ENCODE measurements around the gene SKIL. TPM values are rescaled to one million over a fixed set of nuclear protein-coding genes. Genes with fewer than 3 reads are reported as not detected.

The SKIL gene
- total and polyA plus RNA-seq, 8 donors = 6.3 to 107 (median 33.9) TPM

DNA sequence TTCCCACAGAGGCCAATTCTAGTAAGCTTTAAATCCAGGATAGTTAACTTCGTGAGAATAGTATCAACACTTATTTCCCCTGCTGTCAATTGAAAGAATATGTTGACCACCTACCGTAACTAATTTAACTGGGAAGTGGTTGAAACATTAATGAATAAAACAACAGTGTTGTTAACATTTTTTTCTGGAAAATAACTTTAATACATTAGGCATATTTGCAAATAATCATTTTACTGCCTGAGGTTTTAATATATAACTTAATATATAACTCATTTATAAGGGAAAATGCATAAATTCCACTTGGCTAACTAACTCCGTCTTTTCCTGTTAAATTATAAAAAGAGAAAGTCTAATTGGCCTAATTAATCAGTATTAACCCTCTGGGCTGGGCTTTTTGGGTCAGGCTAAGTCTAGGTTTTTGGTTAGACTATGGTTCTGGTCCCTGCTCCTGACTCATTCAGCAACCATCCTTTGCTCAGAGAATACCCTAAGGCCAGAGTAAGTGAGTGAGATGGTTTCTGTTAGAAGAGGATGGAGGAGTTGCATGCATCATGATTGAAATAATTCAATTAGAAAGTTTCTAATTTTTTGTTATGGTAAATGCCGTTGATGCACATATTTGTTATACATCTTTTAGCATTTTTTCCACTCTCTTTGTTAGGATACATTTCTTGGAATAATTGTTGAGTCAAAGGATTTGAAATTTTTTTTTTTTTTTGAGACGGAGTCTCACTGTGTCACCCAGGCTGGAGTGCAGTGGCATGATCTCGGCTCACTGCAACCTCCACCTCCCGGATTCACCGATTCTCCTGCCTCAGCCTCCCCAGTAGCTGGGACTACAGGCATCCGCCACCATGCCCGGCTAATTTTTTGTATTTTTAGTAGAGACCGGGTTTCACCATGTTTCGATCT is 10.8 kb upstream of the SKIL start:
- TF ChIP-seq, protein P1, sequence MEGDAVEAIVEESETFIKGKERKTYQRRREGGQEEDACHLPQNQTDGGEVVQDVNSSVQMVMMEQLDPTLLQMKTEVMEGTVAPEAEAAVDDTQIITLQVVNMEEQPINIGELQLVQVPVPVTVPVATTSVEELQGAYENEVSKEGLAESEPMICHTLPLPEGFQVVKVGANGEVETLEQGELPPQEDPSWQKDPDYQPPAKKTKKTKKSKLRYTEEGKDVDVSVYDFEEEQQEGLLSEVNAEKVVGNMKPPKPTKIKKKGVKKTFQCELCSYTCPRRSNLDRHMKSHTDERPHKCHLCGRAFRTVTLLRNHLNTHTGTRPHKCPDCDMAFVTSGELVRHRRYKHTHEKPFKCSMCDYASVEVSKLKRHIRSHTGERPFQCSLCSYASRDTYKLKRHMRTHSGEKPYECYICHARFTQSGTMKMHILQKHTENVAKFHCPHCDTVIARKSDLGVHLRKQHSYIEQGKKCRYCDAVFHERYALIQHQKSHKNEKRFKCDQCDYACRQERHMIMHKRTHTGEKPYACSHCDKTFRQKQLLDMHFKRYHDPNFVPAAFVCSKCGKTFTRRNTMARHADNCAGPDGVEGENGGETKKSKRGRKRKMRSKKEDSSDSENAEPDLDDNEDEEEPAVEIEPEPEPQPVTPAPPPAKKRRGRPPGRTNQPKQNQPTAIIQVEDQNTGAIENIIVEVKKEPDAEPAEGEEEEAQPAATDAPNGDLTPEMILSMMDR (IDR thresholded peaks at IDR 0.05) = no peak
- TF ChIP-seq POLR2A (IDR thresholded peaks at IDR 0.05) (no peak), POLR2AphosphoS5 (IDR thresholded peaks at IDR 0.05) (no peak), EP300 (IDR thresholded peaks at IDR 0.05) (no peak)
- Histone ChIP-seq H3K4me1 (no peaks in the 10 kb centered on the region), H3K36me3 (no peaks in the 10 kb centered on the region), H3K9me3 (no peaks in the 10 kb centered on the region), H3K4me3 (no peak overlapping the region), H3K27me3 (no peaks in the 10 kb centered on the region), H3K27ac (no peak overlapping the region)
- intact Hi-C loops (cut with DNase I; ENCODE audit: low total_unique reads) = no loop called here
- 92 to 97% (median 94%) methylated on average over 12 of the region's 12 CpGs for WGBS, 5 donors
- DNase-seq = no peak

DNA sequence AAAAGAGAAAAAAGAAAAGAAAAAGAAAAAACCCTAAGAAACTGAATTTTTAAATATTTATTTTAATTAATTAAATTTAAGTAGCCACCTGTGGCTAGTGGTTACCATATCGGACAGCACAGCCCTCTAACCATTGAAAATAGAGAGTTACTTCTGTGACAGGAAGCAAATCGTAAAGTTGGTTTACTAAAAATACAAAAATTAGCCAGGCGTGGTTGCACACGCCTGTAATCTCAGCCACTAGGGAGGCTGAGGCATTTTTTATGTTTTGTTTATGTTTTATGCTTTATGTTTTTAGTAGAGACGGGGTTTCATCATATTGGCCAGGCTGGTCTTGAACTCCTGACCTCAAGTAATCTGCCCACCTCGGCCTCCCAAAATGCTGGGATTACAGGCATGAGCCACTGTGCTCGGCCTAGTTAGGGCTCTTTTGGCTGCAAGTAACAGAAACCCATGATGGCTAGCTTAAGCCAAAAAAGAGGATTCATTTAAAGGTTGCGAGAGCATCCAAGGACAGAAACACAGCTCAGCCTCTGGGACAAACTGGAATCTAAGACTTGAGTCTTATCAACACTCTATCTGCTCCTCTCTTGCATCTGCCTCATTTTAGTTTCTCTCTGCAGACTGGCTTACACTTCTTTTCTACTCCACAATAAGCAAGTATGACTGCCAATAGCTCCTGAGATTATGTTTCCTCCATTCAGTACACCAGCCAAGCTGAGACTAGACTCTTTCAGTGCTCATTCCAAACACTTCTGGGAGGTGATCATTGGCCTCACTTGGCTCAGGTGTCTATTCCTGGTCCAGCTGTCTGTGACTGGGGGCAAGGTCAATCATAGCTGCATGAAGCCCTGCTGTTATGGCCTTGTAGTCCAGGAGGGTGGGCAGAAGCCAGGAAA is 6.8 kb upstream of the SKIL start:
- H3K4me3 ChIP-seq = no peak overlapping the region
- no peak for DNase-seq
- H3K27me3 ChIP-seq = no peaks in the 10 kb centered on the region
- WGBS, 5 donors = 77 to 85% (median 81%) methylated on average over 8 of the region's 8 CpGs
- no peak overlapping the region for H3K27ac ChIP-seq
- intact Hi-C loops (cut with DNase I; ENCODE audit: low total_unique reads) = no loop called here
- H3K9me3 ChIP-seq = no peaks in the 10 kb centered on the region
- H3K4me1 ChIP-seq = peaks cover 0 to 11% (median 8%) of the 10 kb centered on the region in 4 donors
- TF ChIP-seq POLR2AphosphoS5 (IDR thresholded peaks at IDR 0.05) = no peak
- no peak for TF ChIP-seq EP300 (IDR thresholded peaks at IDR 0.05)
- TF ChIP-seq, protein P1 (IDR thresholded peaks at IDR 0.05) = no peak
- no peak for TF ChIP-seq POLR2A (IDR thresholded peaks at IDR 0.05)
- H3K36me3 ChIP-seq = no peaks in the 10 kb centered on the region

DNA sequence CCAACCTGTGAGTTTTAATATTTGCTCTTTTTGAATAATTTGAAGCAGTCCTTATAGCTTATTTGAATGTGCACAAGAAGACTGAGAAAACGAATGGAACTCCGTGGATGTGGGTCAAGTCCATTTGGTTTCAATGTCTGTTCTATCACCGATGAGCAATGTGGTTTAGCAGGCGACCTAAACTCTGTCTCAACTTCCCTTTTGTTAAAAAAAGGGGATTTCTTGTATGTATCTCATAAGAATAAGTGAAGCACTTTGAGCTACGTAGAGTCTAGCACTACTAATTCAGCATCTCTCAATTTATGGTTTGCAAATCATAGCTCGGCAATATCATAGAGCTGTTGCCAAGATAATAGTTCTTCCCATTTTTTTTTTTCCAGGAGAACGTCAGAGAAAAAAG is 4.6 kb upstream of the SKIL start:
- 73 to 86% (median 77%) methylated on average over 7 of the region's 7 CpGs for WGBS, 5 donors
- DNase-seq = no peak
- intact Hi-C loops (cut with DNase I; ENCODE audit: low total_unique reads) = no loop called here
- Histone ChIP-seq H3K4me1 (peaks cover 0 to 17% (median 15%) of the 10 kb centered on the region in 4 donors), H3K27me3 (no peaks in the 10 kb centered on the region), H3K27ac (no peak overlapping the region), H3K36me3 (no peaks in the 10 kb centered on the region), H3K4me3 (no peak overlapping the region), H3K9me3 (no peaks in the 10 kb centered on the region)
- no peak for TF ChIP-seq POLR2AphosphoS5 (IDR thresholded peaks at IDR 0.05)
- TF ChIP-seq, protein P1 (IDR thresholded peaks at IDR 0.05) = no peak
- no peak for TF ChIP-seq EP300 (IDR thresholded peaks at IDR 0.05)

DNA sequence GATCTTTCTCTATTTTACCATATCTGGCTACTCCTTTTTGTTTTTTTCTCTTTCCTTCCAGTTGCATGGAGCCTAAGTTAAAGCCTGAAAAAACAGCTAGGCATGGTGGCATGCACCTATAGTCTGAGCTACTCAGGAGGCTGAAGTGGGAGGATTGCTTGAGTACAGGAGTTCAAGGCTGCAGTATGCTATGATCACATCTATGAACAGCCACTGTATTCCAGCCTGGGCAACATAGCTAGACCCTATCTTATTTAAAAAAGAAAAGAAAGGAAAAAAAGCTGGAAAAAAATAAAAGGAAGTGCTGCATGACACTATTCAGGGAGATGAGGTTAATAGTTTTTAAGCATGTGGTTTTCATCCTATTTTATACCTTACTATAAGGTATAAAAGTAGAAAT is 4.0 kb upstream of the SKIL start:
- Histone ChIP-seq H3K36me3 (no peaks in the 10 kb centered on the region), H3K27me3 (no peaks in the 10 kb centered on the region), H3K27ac (no peak overlapping the region), H3K9me3 (no peaks in the 10 kb centered on the region), H3K4me1 (peaks cover under 1 to 19% (median 19%) of the 10 kb centered on the region in 4 donors), H3K4me3 (no peak overlapping the region)
- intact Hi-C loops (cut with DNase I; ENCODE audit: low total_unique reads) = no loop called here
- no peak for DNase-seq
- no peak for TF ChIP-seq POLR2AphosphoS5 (IDR thresholded peaks at IDR 0.05)
- TF ChIP-seq, protein P1 (IDR thresholded peaks at IDR 0.05) = no peak
- no peak for TF ChIP-seq POLR2A (IDR thresholded peaks at IDR 0.05)
- TF ChIP-seq EP300 (IDR thresholded peaks at IDR 0.05) = no peak

Data from stomach (tissue), 9 donors.